ENCODE data around the gene ELP4.

DNA sequence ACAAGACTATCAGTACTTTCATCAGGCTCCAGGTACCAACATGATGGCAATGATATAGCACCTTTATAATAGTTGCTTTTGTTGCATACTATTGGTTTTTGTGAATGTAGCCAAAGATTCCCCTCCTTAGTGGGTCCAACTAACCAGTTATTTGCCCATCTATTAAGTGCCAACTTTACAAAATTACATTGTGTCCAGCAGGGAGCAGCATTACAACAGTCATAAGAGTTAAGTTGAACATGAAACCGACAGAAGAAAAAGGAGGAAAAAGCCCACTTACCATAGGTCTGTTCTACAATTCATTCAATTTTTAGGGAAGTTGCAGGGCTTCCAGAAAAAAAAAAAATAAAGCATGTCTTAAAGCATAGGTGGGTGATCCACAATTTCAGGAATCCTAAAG is 21.7 kb upstream of the ELP4 start:
- TF ChIP-seq, protein P1, sequence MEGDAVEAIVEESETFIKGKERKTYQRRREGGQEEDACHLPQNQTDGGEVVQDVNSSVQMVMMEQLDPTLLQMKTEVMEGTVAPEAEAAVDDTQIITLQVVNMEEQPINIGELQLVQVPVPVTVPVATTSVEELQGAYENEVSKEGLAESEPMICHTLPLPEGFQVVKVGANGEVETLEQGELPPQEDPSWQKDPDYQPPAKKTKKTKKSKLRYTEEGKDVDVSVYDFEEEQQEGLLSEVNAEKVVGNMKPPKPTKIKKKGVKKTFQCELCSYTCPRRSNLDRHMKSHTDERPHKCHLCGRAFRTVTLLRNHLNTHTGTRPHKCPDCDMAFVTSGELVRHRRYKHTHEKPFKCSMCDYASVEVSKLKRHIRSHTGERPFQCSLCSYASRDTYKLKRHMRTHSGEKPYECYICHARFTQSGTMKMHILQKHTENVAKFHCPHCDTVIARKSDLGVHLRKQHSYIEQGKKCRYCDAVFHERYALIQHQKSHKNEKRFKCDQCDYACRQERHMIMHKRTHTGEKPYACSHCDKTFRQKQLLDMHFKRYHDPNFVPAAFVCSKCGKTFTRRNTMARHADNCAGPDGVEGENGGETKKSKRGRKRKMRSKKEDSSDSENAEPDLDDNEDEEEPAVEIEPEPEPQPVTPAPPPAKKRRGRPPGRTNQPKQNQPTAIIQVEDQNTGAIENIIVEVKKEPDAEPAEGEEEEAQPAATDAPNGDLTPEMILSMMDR (IDR thresholded peaks at IDR 0.05 in 4 of 5, conservative IDR thresholded peaks at IDR 0.05 in 1 of 5), result no peak
- TF ChIP-seq POLR2A (IDR thresholded peaks at IDR 0.05), result no peak
